HG03175 (cell line): ENCODE data around the gene DNM3.
"Not testable (repeated sequence)": the region's sequence is repeated elsewhere in the genome, so short reads cannot be mapped to it uniquely, and the experiment has no call there.

Experiments
- ATAC-seq: cut with Tn5 transposase; IDR thresholded peaks from one replicate; pipeline ENCODE4 v1.9.1; 2021; ENCODE audit warnings: mild to moderate bottlenecking, moderate library complexity; ENCODE audit not compliant: unreplicated experiment

DNM3 gene

DNA sequence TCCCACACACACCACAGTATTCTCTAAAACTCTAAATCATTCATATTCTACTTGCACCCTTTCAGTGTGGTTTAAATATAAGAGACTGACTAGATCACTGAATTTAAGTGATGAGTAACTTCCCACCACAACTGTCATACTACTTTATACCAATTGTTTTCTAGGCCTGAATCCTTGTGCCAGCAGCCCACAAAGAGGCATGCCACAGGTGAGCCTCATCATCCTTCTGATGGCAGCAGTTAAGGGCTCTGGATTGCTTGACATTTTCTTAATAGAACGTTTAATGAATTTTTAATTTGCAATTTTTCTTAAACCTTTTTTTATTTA lies 588.8 kb downstream of the DNM3 start:
- ATAC-seq: no peak

DNA sequence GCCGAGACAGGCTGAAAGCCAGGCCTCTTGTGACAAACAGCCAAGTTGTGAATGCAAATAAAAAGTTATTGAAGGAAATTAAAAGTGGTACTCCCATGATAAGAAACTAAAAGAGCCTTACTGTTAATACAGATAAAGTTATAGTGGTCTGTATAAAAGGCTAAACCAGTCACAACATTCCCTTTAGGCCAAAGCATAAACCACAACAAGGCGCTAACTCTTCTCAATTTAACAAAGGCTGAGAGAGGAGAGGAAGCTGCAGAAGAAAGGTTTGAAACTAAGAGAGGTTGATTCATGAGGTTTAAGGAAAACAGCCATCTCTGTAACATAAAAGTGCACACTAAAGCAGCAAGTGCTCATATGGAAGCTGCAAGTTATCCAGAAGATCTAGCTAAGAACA lies 589.9 kb downstream of the DNM3 start:
- no peak for ATAC-seq

DNA sequence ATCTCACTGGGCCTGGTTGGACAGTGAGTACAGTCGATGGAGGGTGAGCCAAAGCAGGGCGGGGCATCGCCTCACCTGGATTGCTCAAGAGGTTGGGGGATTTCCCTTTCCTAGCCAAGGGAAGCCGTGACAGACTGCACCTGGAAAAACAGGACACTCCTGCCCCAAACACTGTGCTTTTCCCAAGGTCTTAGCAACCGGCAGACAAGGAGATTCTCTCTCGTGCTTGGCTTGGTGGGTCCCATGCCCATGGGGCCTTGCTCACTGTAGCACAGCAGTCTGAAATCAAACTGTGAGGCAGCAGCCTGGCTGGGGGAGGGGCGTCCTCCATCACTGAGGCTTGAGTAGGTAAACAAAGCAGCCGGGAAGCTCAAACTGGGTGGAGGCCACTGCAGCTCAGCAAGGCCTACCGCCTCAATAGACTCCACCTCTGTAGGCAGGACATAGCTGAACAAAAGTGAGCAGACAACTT lies 590.5 kb downstream of the DNM3 start:
- no peak for ATAC-seq

DNA sequence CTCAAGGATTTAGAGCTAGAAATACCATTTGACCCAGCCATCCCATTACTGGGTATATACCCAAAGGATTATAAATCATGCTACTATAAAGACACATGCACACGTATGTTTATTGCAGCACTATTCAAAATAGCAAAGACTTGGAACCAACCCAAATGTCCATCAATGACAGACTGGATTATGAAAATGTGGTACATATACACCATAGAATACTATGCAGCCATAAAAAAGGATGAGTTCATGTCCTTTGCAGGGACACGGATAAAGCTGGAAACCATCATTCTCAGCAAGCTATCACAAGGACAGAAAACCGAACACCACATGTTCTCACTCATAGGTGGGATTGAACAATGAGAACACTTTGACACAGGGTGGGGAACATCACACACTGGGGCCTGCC lies 595.9 kb downstream of the DNM3 start:
- ATAC-seq: not testable (repeated sequence)

DNA sequence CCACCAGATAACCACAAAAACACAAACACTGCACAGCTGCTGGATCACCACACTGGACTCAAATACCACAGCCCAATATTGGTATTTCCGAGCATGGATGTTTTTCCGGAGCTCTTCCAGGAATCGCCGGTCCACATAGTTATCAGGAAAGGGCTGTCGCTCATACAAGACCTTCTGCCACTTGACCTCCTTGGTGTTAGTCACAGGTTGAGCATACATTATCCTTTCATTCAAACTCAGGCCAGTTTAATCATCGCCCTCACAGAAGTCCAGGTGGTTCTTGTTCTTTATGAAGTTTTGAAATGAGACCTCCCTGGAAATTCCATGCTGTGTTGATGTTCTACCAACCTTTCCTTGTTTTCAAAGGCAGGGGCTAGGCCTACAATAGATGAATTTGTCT lies 601.1 kb downstream of the DNM3 start:
- no peak for ATAC-seq

DNA sequence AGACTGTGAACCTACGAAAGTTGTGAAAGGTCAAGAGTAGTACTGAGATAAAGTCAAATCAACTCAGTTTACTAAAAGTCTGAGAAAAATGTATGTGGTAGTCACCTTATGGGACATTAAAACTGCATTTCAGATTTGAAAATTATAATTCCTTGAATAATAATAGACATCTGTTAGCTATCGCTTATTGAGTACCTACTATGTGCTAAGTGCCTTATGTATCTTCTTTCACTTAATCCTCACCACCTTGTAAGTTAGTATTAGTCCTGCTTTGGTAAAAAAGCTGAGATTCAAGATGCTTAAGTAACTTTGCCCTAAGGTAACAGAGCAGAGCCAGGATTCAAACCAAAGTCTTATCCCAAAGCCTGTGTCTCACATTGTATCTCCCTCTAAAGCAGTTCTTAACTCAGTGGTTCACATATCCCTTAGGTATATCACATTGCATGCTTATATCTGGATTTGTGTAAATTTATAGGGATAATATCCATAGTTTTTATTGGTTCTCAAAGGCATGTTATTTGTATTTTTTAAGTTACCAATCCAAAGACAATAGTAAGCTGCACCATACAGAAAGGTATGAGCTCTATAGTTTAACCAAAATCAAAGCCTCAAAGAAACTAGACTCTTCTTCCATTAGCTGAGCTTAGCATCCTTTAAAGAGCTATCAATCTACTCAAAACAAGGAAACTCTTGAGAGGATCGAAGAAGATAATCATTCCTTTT lies 601.7 kb downstream of the DNM3 start:
- ATAC-seq: no peak

DNA sequence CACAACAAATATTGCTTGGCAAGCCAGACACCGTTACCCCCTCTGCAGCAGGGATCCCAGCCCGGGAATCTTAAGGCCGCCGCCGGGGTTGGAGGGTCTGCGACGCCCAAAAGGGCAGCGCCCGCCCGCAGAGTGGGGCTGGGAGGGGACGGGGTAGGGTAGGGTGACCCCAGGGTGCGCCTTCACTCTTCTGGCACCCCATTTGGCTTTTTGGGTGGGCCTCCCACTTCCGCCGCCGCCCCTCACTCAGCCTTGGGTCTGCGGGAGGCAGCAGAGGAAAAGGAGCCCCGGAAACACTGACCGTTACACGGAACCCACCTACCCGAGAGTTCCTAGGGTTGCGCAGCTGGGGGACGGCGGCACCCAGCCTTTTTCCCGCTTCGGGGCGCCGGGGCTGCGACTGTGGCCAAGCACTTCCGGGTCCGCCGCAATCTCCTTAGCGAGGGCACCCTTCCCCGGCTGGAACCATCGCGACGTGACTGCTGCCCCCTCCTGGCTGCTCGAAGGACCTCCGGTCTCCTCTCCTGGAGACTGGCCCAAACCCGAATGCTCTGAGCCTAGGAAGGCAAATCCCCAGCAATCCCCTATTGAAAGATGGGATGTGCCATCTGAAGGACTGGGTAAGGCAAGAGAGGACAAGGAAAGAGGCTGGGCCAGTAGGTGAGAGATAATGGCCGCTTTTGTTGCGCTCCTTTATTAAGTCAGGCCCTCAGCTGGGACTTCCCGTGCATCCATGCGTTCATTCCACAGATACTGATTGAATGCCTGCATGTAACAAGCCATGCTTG lies 602.6 kb downstream of the DNM3 start, which contains the start of gene PIGC:
PIGC (minus strand) TSS at position 404 of the 788 bp plus-strand sequence. CDS start 1,447 bp downstream, outside the sequence.
- peak; percentile 99 for ATAC-seq

DNA sequence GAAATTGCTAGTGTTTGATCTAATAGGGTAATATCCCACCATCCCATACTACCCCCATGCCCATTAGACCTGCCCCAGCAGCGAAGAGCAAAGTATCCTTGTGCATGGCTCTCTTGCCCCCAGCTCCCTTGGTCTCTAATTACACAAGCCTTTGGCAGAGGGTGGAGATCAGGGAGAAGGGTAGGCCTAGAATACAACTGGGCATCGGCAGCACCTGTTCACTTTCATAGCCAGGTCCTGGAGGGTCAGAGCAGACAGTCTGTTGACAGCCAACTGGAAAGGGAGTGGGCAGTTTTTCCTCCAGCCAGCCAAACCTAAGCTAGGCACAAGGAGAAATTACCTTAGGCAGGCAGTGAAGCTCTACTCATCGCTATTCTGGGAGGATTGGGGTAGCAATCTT lies 605.2 kb downstream of the DNM3 start:
- no peak for ATAC-seq

DNA sequence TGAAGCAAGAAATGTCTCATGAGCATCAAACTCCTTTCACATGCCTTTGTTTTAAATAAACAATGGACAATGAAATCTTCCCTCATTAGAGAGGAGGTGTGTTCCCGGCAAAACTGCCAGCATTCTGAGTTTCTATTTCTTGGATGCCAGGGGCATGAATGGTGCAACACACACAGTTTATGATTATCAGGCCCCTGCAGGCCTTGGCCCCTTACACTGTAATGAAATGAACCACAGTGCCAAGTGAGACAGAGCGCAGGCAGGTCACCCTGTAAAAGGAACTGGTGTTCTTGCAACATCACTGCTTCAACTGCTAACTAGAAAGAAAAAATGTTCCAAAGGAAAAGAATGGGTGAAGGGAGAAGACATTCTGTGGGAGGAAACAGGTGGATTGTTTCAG lies 606.3 kb downstream of the DNM3 start:
- ATAC-seq: no peak

DNA sequence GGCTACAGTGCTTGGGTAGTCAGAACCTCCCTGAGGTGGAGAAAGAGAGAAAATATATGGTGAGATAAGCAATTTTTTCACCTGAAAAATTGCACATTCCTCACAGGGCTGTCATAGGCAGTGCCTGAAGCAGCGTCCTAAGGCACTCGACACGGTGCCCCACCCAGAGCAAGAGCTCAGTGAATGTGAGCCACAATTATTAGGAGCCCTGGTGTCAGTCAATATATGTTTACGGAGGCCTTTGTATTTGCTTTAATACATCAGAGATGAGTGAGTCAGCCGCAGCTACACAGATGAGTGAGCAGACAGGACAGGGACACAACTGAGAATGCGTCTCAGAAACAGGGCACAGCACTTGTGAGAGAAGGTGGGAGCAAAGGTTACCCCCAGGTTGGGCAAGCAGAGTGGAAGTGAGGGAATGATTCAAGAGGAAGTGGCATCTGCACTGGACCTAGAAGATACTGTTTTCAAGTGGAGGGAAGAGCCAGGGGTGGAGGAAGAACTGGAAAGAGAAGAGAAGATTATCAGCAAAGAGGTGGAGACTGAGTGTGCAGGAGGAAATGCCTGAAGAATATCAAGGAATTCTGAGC lies 607.8 kb downstream of the DNM3 start:
- no peak for ATAC-seq

DNA sequence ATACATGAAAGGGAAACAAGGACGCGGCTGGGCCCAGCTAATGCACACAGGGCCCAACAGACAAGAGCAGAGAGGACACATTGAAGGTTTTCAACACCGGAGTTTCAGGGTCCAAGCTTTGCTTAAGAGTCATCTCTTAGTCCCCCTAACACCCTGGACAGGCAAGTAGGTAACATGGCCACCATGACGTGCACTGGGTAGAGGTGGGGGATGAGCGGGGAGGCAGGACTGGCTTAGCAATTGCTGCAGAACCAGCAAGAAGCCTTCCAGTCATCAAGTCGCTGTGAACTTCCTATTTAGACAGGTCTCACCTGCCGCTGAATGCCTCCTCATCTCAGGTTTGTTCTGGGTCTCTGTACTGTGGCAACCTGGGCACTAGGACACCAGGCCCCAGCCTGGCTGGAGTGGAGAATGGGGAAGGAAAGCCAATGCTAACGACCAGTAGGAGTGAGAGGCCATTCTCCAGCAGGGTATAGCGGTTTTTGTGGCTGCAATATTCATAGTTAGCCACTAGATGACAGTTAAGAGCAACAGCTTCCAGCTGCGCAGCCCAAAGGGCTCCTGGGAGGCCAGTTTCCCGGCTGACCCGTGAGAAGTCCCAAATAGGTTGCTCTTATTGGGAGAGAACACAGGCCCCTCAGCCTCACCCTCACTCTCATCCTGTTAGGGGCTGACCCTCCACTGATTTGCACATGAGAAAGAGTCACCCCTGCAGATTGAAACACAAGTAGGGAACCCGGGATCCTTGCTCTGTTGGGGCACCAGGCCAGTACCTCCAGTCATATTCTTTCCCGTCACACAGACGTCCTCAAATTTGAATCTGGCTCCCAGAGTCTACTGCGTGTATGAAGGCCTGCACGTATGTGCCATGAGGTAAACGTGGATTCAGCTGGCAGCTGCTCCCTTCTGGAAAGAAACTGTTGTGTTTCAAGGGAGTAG lies 608.6 kb downstream of the DNM3 start:
- peak; percentile 91 for ATAC-seq

DNA sequence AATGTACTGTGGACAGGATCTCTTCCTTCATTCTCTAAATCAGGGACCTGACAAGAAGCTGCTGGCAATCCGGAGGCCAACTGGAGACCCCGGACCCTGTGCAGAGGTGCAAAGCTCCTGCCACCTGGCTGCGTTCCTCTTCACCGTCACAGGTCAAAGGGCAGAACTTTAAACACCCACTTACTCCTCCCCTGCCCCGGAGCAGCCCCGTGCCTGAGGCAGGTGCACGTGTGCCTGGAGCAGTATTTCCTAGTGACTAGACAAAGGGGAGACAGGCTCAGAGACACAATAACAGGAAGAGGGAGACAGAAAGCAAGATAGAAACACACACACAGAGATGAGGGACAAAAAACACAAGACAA lies 609.2 kb downstream of the DNM3 start:
- no peak for ATAC-seq

DNA sequence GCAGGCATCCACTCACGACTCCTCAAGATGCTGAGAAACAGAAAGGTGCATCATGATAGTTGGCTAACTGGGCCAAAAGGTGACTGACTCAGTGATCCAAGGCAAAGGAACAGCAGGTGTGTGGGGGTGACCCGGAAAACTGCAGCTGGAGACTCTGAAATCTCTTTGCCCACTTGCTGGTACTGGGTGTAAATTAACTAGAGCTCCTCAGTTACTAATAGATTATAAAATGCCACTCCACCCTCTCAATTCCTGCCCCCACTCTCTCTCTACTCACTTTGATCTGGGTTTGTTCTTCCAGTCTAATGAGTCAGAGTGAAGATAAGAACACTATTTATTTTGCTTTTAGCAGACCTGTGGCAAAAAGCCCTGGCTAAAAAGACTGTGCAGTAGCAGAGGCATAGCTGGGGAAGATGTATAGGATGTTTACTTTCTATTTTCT lies 609.7 kb downstream of the DNM3 start:
- ATAC-seq: no peak

DNA sequence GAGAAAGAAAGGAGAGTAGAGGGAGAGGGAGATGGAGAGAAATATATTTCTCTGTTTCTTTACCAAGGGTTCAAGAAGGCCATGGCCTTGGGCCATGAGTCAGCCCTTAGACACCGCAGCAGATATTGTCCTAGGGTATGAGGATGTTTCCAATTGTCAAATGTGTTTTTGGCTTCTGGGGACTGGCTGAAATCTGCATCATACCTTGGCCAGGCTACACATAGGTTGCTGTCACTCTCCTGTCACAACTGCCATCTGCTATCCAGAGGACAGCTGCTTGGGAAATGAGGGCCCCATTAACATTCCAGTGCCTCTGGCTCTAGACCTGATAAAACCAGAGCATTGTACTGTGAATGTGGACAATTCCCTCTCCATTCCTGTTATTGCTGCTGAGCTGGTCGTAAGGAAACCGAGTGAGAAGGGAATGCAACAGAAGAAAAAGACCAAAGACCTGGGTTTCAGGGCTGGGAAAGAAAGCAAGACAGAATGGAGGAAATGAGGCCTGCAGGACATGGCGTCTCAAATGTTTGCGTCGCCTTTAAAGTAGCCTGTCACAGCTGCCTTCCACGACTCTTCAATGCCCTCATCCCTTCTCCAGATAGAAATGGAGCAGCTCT lies 611.3 kb downstream of the DNM3 start:
- no peak for ATAC-seq

DNA sequence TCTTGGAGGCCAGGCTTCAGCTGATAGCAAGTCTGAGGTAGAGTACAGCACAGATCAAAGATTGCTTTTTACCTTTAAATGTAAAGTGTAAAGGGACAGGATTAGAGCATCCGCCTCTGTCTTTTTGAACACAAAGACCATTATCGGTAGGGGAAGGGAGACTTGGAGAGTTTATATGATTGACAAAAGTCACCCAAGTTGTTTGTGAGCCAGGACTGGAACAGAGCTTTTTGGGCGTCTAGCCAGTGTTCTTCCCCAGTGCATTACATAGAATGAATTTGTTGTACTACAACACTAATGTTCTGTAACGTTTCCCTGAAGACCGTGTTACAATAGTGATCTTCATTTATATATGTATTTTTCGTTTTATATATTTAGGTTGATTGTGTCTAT lies 611.9 kb downstream of the DNM3 start:
- no peak for ATAC-seq

DNA sequence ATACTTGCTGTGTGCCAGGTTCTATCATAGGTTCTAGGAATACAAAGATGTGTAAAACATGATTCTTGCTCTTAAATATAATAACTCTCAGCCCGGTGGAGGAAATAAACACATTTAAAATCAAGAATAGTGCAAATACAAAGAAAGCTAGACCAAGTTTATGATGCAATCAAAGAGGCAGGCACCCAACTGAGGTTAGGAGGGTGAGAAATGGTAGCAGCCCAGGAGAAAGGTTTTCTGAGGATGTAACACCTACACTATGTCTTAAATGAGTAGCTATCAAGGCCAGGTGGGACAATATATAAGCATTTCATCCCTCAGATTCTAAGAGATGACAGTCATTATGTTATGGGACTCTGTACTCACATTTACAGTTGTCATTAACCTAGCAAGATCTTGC lies 612.3 kb downstream of the DNM3 start:
- no peak for ATAC-seq

DNA sequence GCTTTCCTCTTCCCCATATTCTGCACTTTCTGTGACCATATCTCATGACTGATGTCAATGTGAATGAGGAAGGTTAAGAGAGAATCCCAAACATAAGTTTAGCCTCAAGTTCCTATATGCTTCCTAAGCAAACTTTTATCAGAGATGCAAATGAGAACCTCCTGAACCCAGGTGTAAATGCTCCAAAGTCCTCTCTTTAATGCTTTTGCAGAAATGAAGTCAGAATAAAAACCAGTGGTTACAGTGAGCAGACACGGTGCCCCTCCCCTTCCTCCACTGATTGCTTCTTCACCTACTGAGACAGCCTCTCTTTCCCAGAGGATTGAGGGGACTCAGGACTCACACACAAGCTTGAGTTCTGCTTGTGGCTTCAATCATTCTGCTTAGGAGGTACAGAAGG lies 614.2 kb downstream of the DNM3 start:
- ATAC-seq: no peak

DNA sequence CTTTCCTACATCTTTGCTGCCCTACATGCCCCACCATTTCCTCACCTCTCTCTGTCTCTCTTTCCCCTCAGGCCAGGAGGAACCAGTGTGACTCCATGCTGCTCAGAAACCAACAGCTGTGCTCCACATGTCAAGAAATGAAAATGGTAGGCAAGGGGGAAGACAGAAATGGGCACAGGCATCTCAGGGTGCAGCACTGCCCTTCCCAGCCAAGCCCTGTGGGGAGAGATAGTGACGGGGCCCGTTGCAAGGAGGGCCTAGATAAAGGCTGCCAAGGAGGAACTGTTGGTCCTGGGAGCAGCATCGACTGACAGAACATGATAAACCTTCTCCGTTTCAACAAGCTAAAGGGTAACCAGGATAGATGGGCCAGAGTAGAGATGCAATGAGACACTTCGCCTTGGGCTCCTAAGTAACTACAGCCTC lies 615.1 kb downstream of the DNM3 start:
- ATAC-seq: no peak

DNA sequence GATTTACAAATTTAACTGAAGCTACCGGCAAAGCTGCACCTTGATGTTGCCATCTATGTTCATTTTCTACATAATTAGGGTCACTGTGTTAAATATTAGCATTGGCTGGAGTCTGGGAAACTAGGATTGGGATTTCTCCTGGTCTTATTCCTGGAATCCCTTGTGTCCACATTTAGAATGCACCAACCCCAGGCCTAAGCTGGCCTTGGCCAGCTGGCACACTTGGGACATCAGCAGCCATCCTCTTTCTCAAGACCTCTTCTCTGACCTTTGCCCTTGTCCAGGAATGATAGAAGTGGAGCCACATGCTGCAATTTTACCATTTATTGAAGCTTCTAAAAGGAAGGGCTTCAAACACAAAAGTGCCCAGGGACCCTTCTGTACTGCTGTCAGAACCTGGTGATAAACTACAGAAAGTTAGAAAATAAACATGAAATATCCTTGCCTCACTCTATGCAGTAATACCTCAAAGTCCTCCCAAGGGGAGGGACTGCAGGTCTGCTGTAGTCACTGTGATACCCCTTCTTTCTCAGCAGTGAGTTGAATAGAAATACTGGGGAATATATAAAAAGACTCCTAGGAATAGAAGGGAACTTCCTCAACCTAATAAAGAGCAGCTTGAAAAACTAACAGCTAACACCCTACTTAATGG lies 616.3 kb downstream of the DNM3 start:
- ATAC-seq: no peak

DNA sequence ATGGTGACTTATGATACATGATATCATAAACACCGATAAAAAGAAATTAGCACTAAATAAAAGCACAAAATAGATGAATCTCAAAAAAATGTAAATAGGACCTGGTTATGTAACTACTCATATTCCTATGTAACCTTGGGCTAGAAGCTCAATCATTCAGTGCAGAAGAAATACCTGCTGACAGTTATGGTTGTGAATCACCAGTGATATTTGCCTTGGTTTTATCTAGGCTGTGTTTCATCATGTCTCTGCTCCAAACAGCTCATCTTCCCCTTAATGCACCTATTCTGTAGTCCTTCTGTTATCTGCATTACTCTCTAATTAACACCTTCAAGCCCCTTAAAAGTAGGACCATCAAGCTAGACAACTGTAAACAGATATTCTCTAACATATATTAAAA lies 618.9 kb downstream of the DNM3 start:
- ATAC-seq: no peak
